ENCODE measurements around the gene THADA. TPM values are rescaled to one million over a fixed set of nuclear protein-coding genes. Genes with fewer than 3 reads are reported as not detected.
A peak's percentile ranks its signal among the peaks of the same experiment; 100 is the strongest.

The THADA gene
- total RNA-seq, 1 donor from 2014 or later: 50.6 TPM

DNA sequence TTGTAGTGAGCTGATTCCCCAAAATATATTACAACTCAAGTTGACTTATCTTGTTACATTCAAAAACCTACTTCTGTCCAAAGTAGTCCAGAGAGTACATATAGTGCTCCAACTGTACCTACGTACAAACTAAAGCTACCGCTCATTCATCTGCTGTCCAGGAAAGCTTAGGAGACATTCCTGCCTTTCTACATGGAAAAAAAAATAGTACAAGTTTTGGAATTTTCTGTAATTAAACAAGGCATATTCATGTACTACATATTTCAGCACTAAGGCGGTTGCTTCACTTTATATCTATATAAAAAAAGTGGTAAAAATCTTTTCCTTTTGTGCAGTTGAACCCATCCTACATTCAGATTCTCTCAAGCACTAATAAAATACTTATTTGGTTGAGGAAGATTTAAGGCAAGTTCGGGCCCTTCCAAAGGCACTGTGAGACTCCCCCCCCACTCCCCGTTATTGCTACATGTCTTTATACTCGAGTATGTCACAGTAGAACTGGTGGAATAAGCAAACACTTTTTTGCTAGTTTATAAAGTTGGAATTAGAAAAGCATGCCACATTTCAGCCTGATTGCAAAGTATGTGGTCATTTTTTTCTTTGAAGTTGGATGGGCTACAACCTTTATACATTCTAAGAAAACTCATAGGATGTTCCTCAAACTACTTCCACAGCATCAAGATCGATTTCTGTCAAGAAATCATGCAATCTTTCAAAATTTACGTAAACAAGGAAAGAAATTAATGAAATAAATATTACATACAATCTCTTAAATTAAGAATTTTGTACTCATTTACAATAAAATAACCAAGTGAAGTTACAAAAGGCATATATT, 373.1 kb downstream of the THADA start:
- H3K9ac ChIP-seq (ENCODE audit: low read depth in 1 of 3, low read length in 3 of 3): peak overlapping the region; percentile 89 to 99 (median 93)
- no peaks in the 10 kb centered on the region for H3K9me3 ChIP-seq (ENCODE audit: control insufficient read depth in 3 of 3, low read length in 3 of 3)
- peaks cover 50 to 59% (median 57%) of the 10 kb centered on the region in 3 donors for H3K4me1 ChIP-seq (ENCODE audit: control insufficient read depth in 3 of 3, insufficient read depth in 3 of 3, low read length in 3 of 3)
- no peaks in the 10 kb centered on the region for H3K27me3 ChIP-seq (ENCODE audit: control insufficient read depth in 3 of 3, insufficient read depth in 3 of 3, low read length in 3 of 3)
- H3K27ac ChIP-seq (ENCODE audit: low read depth, low read length): peak overlapping the region; percentile 94
- H3K4me3 ChIP-seq (ENCODE audit: low read length in 3 of 3): peak overlapping the region; percentile 87 to 97 (median 92)
- H3K36me3 ChIP-seq (ENCODE audit: control insufficient read depth in 3 of 3, insufficient read depth in 3 of 3, low read length in 3 of 3): peaks cover 12 to 22% (median 15%) of the 10 kb centered on the region in 3 donors

DNA sequence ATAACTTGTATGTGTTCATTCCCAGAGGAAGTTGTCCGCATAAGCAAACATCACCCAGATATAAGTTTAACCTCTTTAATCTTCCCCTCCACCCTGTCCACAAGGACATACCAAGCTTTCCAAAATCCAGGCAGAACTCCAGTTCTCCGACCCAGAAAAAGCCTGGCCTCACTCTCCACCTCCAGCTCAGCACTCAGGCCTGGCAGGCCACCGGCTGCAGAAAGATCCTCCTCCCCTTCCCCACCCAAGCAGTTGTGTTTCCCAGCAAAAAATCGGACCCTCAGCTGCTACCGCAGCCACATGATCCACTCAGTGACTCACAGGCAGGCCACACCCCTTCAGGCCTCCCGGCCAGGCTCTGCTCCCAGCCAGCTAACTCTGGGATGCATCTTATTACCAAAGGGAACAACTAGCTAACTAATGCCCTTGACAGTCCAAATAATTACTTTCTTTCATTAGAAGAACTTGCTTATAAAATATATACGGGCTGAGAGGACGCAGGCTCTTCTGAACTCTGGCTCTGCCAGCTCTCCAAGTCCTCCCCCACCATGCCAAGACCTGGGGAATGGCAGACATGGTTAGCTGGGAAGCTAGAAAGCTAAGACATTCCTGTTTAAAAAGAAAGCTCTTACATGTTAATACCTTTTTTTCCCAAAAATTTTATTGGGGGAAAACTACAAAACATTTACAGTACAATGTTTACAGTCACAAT, 373.9 kb downstream of the THADA start:
- Histone ChIP-seq H3K9me3 (ENCODE audit: control insufficient read depth in 3 of 3, low read length in 3 of 3) (no peaks in the 10 kb centered on the region), H3K9ac (ENCODE audit: low read depth in 1 of 3, low read length in 3 of 3) (peak overlapping the region; percentile 89 to 99 (median 93)), H3K4me1 (ENCODE audit: control insufficient read depth in 3 of 3, insufficient read depth in 3 of 3, low read length in 3 of 3) (peaks cover 52 to 62% (median 61%) of the 10 kb centered on the region in 3 donors), H3K27me3 (ENCODE audit: control insufficient read depth in 3 of 3, insufficient read depth in 3 of 3, low read length in 3 of 3) (no peaks in the 10 kb centered on the region), H3K4me3 (ENCODE audit: low read length in 3 of 3) (peak overlapping the region; percentile 87 to 97 (median 92)), H3K27ac (ENCODE audit: low read depth, low read length) (peak overlapping the region; percentile 94), H3K36me3 (ENCODE audit: control insufficient read depth in 3 of 3, insufficient read depth in 3 of 3, low read length in 3 of 3) (peaks cover 12 to 22% (median 15%) of the 10 kb centered on the region in 3 donors)

- peaks cover 52 to 62% (median 61%) of the 10 kb centered on the region in 3 donors for H3K4me1 ChIP-seq (ENCODE audit: control insufficient read depth in 3 of 3, insufficient read depth in 3 of 3, low read length in 3 of 3)
- no peaks in the 10 kb centered on the region for H3K9me3 ChIP-seq (ENCODE audit: control insufficient read depth in 3 of 3, low read length in 3 of 3)
- H3K27me3 ChIP-seq (ENCODE audit: control insufficient read depth in 3 of 3, insufficient read depth in 3 of 3, low read length in 3 of 3): no peaks in the 10 kb centered on the region
Measured at GRCh38 chr2:43221124-43221762, 374.6 kb downstream of the THADA start.

GRCh38 chr2:43220760-43221123, 375.1 kb downstream of the THADA start:
- Histone ChIP-seq H3K27me3 (ENCODE audit: control insufficient read depth in 3 of 3, insufficient read depth in 3 of 3, low read length in 3 of 3) (no peaks in the 10 kb centered on the region), H3K9ac (ENCODE audit: low read depth in 1 of 3, low read length in 3 of 3) (peak overlapping the region; percentile 89 to 99 (median 93)), H3K9me3 (ENCODE audit: control insufficient read depth in 3 of 3, low read length in 3 of 3) (no peaks in the 10 kb centered on the region), H3K27ac (ENCODE audit: low read depth, low read length) (peak overlapping the region; percentile 94), H3K4me1 (ENCODE audit: control insufficient read depth in 3 of 3, insufficient read depth in 3 of 3, low read length in 3 of 3) (peaks cover 56 to 66% (median 61%) of the 10 kb centered on the region in 3 donors), H3K36me3 (ENCODE audit: control insufficient read depth in 3 of 3, insufficient read depth in 3 of 3, low read length in 3 of 3) (peaks cover 12 to 22% (median 15%) of the 10 kb centered on the region in 3 donors), H3K4me3 (ENCODE audit: low read length in 3 of 3) (peak overlapping the region; percentile 87 to 97 (median 92))

More at GRCh38 chr2:43221124-43221762, 374.6 kb downstream of the THADA start:
- Histone ChIP-seq H3K9ac (ENCODE audit: low read depth in 1 of 3, low read length in 3 of 3) (peak overlapping the region; percentile 89 to 99 (median 93)), H3K36me3 (ENCODE audit: control insufficient read depth in 3 of 3, insufficient read depth in 3 of 3, low read length in 3 of 3) (peaks cover 12 to 22% (median 15%) of the 10 kb centered on the region in 3 donors), H3K27ac (ENCODE audit: low read depth, low read length) (peak overlapping the region; percentile 94), H3K4me3 (ENCODE audit: low read length in 3 of 3) (peak overlapping the region; percentile 87 to 97 (median 92))

- Histone ChIP-seq H3K9ac (ENCODE audit: low read depth in 1 of 3, low read length in 3 of 3) (peak overlapping the region; percentile 89 to 99 (median 93)), H3K36me3 (ENCODE audit: control insufficient read depth in 3 of 3, insufficient read depth in 3 of 3, low read length in 3 of 3) (peaks cover 10 to 22% (median 15%) of the 10 kb centered on the region in 3 donors), H3K4me1 (ENCODE audit: control insufficient read depth in 3 of 3, insufficient read depth in 3 of 3, low read length in 3 of 3) (peaks cover 56 to 70% (median 63%) of the 10 kb centered on the region in 3 donors), H3K4me3 (ENCODE audit: low read length in 3 of 3) (peak overlapping the region; percentile 87 to 97 (median 92)), H3K27ac (ENCODE audit: low read depth, low read length) (peak overlapping the region; percentile 94), H3K9me3 (ENCODE audit: control insufficient read depth in 3 of 3, low read length in 3 of 3) (no peaks in the 10 kb centered on the region), H3K27me3 (ENCODE audit: control insufficient read depth in 3 of 3, insufficient read depth in 3 of 3, low read length in 3 of 3) (no peaks in the 10 kb centered on the region)
Measured at GRCh38 chr2:43220229-43220751, 375.5 kb downstream of the THADA start.

DNA sequence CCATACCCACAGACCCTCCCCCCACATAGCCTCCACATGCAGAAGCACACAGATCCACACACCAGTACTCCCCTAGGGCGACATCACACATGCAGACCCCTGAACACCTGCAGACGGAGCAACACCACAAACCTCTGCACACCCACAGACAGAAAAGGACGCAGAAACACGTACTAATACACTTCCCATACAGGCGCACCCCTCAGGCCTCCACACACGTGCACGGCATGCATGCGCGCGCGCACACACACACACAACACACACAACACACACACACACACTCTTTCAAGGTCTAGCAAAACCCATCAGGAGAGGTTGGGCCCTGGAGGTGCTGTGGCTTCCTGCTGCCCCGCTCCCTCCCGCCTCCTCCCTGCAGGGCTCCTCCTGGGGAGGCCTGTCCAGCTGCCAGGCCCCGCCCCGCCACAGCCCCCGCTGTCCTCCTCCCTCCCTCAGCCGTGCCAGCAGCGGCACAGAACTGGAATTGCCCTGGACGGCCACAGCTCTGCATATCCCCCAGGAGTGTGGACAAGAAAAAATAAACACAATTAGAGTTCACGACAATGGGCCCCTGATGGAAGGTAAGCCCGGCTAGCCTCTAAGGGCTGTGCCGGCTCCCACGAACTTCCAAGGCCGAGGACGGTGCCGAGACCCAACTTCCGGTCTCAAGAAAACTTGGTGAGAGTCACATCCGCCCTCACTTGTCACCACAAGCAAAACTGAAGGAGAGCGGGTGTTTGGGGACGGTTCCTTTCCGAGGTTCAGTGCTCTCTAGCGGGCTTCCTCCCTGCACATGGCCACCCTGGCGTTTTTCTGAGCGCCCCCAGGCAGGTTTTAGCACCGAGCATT, 376.2 kb downstream of the THADA start:
- no peaks in the 10 kb centered on the region for H3K9me3 ChIP-seq (ENCODE audit: control insufficient read depth in 3 of 3, low read length in 3 of 3)
- H3K27me3 ChIP-seq (ENCODE audit: control insufficient read depth in 3 of 3, insufficient read depth in 3 of 3, low read length in 3 of 3): no peaks in the 10 kb centered on the region
- H3K4me1 ChIP-seq (ENCODE audit: control insufficient read depth in 3 of 3, insufficient read depth in 3 of 3, low read length in 3 of 3): peaks cover 50 to 67% (median 63%) of the 10 kb centered on the region in 3 donors
- H3K27ac ChIP-seq (ENCODE audit: low read depth, low read length): peak overlapping the region; percentile 94
- peak overlapping the region; percentile 89 to 99 (median 93) for H3K9ac ChIP-seq (ENCODE audit: low read depth in 1 of 3, low read length in 3 of 3)
- H3K36me3 ChIP-seq (ENCODE audit: control insufficient read depth in 3 of 3, insufficient read depth in 3 of 3, low read length in 3 of 3): peaks cover 5 to 19% (median 9%) of the 10 kb centered on the region in 3 donors
- H3K4me3 ChIP-seq (ENCODE audit: low read length in 3 of 3): peak overlapping the region; percentile 87 to 97 (median 92)

DNA sequence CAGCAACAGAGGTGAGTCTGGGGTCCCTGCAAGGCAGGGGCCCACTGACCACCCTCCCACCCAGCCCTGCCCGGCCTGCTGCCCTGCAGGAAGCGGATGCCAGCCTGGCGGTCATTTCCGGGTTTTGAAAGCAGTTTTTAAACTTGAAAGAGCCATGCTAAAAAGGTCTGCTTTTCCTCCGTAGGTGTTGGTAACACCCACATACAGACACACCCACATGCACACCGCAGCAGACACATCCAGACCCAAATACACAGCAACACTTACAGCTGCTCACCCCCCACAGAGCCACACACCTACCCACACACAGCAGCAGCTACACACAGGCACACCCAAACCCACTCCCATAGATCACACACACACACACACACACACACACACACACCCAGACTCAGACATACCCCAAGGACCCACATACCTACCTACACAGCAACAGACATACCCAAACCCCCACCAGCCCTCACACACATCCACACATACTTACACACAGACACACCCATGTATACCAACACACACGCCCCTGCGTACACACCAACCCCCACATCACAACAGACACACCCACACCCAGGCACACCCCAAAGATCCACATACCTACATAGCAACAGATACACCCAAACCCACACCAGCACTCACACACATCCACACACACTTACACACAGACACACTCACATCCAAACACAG, 377.0 kb downstream of the THADA start:
- Histone ChIP-seq H3K4me1 (ENCODE audit: control insufficient read depth in 3 of 3, insufficient read depth in 3 of 3, low read length in 3 of 3) (peaks cover 50 to 63% (median 61%) of the 10 kb centered on the region in 3 donors), H3K27ac (ENCODE audit: low read depth, low read length) (peak overlapping the region; percentile 94), H3K36me3 (ENCODE audit: control insufficient read depth in 3 of 3, insufficient read depth in 3 of 3, low read length in 3 of 3) (peaks cover 0 to 14% (median 9%) of the 10 kb centered on the region in 3 donors), H3K9ac (ENCODE audit: low read depth in 1 of 3, low read length in 3 of 3) (peak overlapping the region; percentile 89 to 99 (median 93)), H3K27me3 (ENCODE audit: control insufficient read depth in 3 of 3, insufficient read depth in 3 of 3, low read length in 3 of 3) (no peaks in the 10 kb centered on the region), H3K4me3 (ENCODE audit: low read length in 3 of 3) (peak overlapping the region; percentile 87 to 97 (median 92)), H3K9me3 (ENCODE audit: control insufficient read depth in 3 of 3, low read length in 3 of 3) (no peaks in the 10 kb centered on the region)

GRCh38 chr2:43218155-43218701, 377.6 kb downstream of the THADA start:
- H3K27ac ChIP-seq (ENCODE audit: low read depth, low read length): peak overlapping the region; percentile 94
- peaks cover 0 to 8% (median 3%) of the 10 kb centered on the region in 3 donors for H3K36me3 ChIP-seq (ENCODE audit: control insufficient read depth in 3 of 3, insufficient read depth in 3 of 3, low read length in 3 of 3)
- H3K4me3 ChIP-seq (ENCODE audit: low read length in 3 of 3): peak overlapping the region; percentile 87 to 97 (median 92)
- no peaks in the 10 kb centered on the region for H3K9me3 ChIP-seq (ENCODE audit: control insufficient read depth in 3 of 3, low read length in 3 of 3)
- no peaks in the 10 kb centered on the region for H3K27me3 ChIP-seq (ENCODE audit: control insufficient read depth in 3 of 3, insufficient read depth in 3 of 3, low read length in 3 of 3)
- peaks cover 50 to 57% (median 56%) of the 10 kb centered on the region in 3 donors for H3K4me1 ChIP-seq (ENCODE audit: control insufficient read depth in 3 of 3, insufficient read depth in 3 of 3, low read length in 3 of 3)
- peak overlapping the region; percentile 89 to 99 (median 93) for H3K9ac ChIP-seq (ENCODE audit: low read depth in 1 of 3, low read length in 3 of 3)

Measured in skeletal muscle tissue (tissue), 4 donors.